Coronary artery (tissue), 2 donors: ENCODE data around the gene GBF1.

Source experiments
- DNase-seq: peaks from one replicate; pipeline ENCODE4 v3.0.0-alpha.2; 2017; ENCODE audit warnings: low spot score
- H3K27ac ChIP-seq, 2 donors: fragments of 200-600 bp; sonication (generic); one replicate each; pipeline ENCODE4 v1.5.1; 2016 to 2019
- H3K4me3 ChIP-seq: fragments of 200-600 bp; sonication (generic); 2 replicates; pipeline ENCODE4 v1.5.1; 2016; ENCODE audit warnings: mild to moderate bottlenecking, moderate library complexity
- TF ChIP-seq, protein P1 (sequence below): fragments of 200-600 bp; sonication (generic); IDR thresholded peaks from one replicate; pipeline ENCODE4 v1.5.1; 2019; ENCODE audit warnings: antibody characterized with exemption

The GBF1 gene

DNA sequence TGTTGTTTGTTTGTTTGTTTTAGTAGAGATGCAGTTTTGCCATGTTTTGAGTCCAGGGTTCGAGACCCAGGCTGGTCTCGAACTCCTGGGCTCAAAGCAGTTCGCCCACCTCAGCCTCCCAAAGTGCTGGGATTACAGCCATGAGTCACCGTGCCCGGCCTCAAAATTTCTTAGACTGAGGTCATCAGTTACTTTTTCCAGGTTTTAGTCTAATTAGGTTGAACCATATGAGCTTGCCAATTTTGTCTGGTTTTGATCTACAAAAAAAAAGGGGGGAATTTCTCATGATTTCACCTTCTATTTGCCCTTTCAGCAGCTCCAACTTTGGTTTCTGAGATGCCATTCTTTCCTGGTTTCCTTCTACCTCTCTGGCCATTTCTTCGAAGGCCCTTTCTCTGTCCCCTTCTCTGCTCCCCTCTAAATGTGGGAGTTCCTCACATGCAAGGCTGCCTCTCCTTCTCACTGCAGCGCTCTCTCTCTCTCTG is 181.5 kb downstream of the GBF1 start:
- DNase-seq, result no peak
- H3K4me3 ChIP-seq, result no peak overlapping the region
- TF ChIP-seq, protein P1, sequence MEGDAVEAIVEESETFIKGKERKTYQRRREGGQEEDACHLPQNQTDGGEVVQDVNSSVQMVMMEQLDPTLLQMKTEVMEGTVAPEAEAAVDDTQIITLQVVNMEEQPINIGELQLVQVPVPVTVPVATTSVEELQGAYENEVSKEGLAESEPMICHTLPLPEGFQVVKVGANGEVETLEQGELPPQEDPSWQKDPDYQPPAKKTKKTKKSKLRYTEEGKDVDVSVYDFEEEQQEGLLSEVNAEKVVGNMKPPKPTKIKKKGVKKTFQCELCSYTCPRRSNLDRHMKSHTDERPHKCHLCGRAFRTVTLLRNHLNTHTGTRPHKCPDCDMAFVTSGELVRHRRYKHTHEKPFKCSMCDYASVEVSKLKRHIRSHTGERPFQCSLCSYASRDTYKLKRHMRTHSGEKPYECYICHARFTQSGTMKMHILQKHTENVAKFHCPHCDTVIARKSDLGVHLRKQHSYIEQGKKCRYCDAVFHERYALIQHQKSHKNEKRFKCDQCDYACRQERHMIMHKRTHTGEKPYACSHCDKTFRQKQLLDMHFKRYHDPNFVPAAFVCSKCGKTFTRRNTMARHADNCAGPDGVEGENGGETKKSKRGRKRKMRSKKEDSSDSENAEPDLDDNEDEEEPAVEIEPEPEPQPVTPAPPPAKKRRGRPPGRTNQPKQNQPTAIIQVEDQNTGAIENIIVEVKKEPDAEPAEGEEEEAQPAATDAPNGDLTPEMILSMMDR, result no peak
- H3K27ac ChIP-seq, result no peak overlapping the region

DNA sequence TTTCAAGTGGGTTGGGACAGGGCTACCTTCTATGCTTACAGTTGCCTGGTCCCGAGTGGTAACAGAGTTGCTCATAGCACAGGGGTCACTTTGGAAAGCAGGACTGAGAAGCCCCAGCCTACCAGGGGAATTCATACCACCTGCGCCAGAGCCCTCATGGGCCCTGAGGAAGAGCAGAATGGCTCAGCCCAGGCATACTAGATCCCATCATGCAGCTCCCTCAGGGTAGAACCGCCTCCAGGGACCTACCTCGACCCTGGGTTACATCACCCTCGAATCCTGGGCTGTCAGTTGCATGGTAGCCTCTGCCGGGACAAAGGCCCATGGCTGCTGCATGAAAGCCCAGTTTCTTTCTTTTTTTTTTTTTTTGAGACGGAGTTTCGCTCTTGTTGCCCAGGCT is 184.1 kb downstream of the GBF1 start:
- DNase-seq, result no peak
- Histone ChIP-seq H3K27ac (no peak overlapping the region), H3K4me3 (no peak overlapping the region)
- TF ChIP-seq, protein P1, result no peak

- H3K27ac ChIP-seq, result peak overlapping the region; percentile 69 to 90
- DNase-seq, result no peak
- TF ChIP-seq, protein P1, result no peak
- H3K4me3 ChIP-seq, result peak overlapping the region; percentile 95
Observed at GRCh38 chr10:102431452-102432124, 186.3 kb downstream of the GBF1 start.
